Measurements from ENCODE around the gene F3.

F3 gene

GRCh38 chr1:94565901-94566300, 24.3 kb upstream of the F3 start:
- H3K9me3 Mint-ChIP-seq, result no peaks in the 10 kb centered on the region
- no peak overlapping the region for H3K27ac Mint-ChIP-seq
- H3K4me3 Mint-ChIP-seq, result no peak overlapping the region
- peaks cover 4% of the 10 kb centered on the region for H3K27me3 Mint-ChIP-seq (ENCODE audit: low read depth)
- H3K36me3 Mint-ChIP-seq (ENCODE audit: low read depth), result no peaks in the 10 kb centered on the region
- no peaks in the 10 kb centered on the region for H3K4me1 Mint-ChIP-seq (ENCODE audit: low read depth)
- no peak for DNase-seq (ENCODE audit: low spot score)

GRCh38 chr1:94562519-94563260, 21.1 kb upstream of the F3 start:
- no peak overlapping the region for H3K4me3 Mint-ChIP-seq
- no peak for DNase-seq (ENCODE audit: low spot score)
- H3K9me3 Mint-ChIP-seq, result no peaks in the 10 kb centered on the region
- H3K36me3 Mint-ChIP-seq (ENCODE audit: low read depth), result no peaks in the 10 kb centered on the region
- no peak overlapping the region for H3K27ac Mint-ChIP-seq
- no peaks in the 10 kb centered on the region for H3K4me1 Mint-ChIP-seq (ENCODE audit: low read depth)
- H3K27me3 Mint-ChIP-seq (ENCODE audit: low read depth), result peaks cover 4% of the 10 kb centered on the region

- Mint-ChIP-seq H3K4me1 (ENCODE audit: low read depth) (no peaks in the 10 kb centered on the region), H3K4me3 (no peak overlapping the region), H3K36me3 (ENCODE audit: low read depth) (no peaks in the 10 kb centered on the region), H3K27me3 (ENCODE audit: low read depth) (peaks cover 4% of the 10 kb centered on the region), H3K9me3 (no peaks in the 10 kb centered on the region), H3K27ac (no peak overlapping the region)
- no peak for DNase-seq (ENCODE audit: low spot score)
These were observed 18.8 kb upstream of the F3 start for GRCh38 chr1:94560333-94560732.

GRCh38 chr1:94559921-94560320, 18.4 kb upstream of the F3 start:
- Mint-ChIP-seq H3K27ac (no peak overlapping the region), H3K4me1 (ENCODE audit: low read depth) (no peaks in the 10 kb centered on the region), H3K4me3 (no peak overlapping the region), H3K9me3 (no peaks in the 10 kb centered on the region), H3K27me3 (ENCODE audit: low read depth) (peaks cover 5% of the 10 kb centered on the region), H3K36me3 (ENCODE audit: low read depth) (no peaks in the 10 kb centered on the region)
- no peak for DNase-seq (ENCODE audit: low spot score)

GRCh38 chr1:94555091-94555490, 13.5 kb upstream of the F3 start:
- DNase-seq (ENCODE audit: low spot score), result no peak
- Mint-ChIP-seq H3K9me3 (no peaks in the 10 kb centered on the region), H3K27ac (no peak overlapping the region), H3K36me3 (ENCODE audit: low read depth) (no peaks in the 10 kb centered on the region), H3K27me3 (ENCODE audit: low read depth) (peaks cover 8% of the 10 kb centered on the region), H3K4me3 (no peak overlapping the region), H3K4me1 (ENCODE audit: low read depth) (no peaks in the 10 kb centered on the region)

GRCh38 chr1:94554580-94554979, 13.0 kb upstream of the F3 start:
- Mint-ChIP-seq H3K27me3 (ENCODE audit: low read depth) (peaks cover 12% of the 10 kb centered on the region), H3K4me1 (ENCODE audit: low read depth) (no peaks in the 10 kb centered on the region), H3K9me3 (no peaks in the 10 kb centered on the region), H3K4me3 (no peak overlapping the region), H3K27ac (no peak overlapping the region), H3K36me3 (ENCODE audit: low read depth) (no peaks in the 10 kb centered on the region)
- no peak for DNase-seq (ENCODE audit: low spot score)

GRCh38 chr1:94553931-94554330, 12.4 kb upstream of the F3 start:
- Mint-ChIP-seq H3K4me1 (ENCODE audit: low read depth) (no peaks in the 10 kb centered on the region), H3K27me3 (ENCODE audit: low read depth) (peaks cover 12% of the 10 kb centered on the region), H3K4me3 (no peak overlapping the region), H3K36me3 (ENCODE audit: low read depth) (no peaks in the 10 kb centered on the region), H3K9me3 (no peaks in the 10 kb centered on the region), H3K27ac (no peak overlapping the region)
- DNase-seq (ENCODE audit: low spot score), result no peak

- no peak for DNase-seq (ENCODE audit: low spot score)
- Mint-ChIP-seq H3K9me3 (no peaks in the 10 kb centered on the region), H3K4me3 (no peak overlapping the region), H3K27ac (no peak overlapping the region), H3K27me3 (ENCODE audit: low read depth) (peaks cover 16% of the 10 kb centered on the region), H3K36me3 (ENCODE audit: low read depth) (no peaks in the 10 kb centered on the region), H3K4me1 (ENCODE audit: low read depth) (no peaks in the 10 kb centered on the region)
These were observed 11.8 kb upstream of the F3 start for GRCh38 chr1:94553323-94553730.

GRCh38 chr1:94552071-94552586, 10.6 kb upstream of the F3 start:
- no peaks in the 10 kb centered on the region for H3K4me1 Mint-ChIP-seq (ENCODE audit: low read depth)
- H3K27me3 Mint-ChIP-seq (ENCODE audit: low read depth), result peaks cover 23% of the 10 kb centered on the region
- DNase-seq (ENCODE audit: low spot score), result no peak
- H3K4me3 Mint-ChIP-seq, result no peak overlapping the region
- H3K27ac Mint-ChIP-seq, result no peak overlapping the region
- H3K36me3 Mint-ChIP-seq (ENCODE audit: low read depth), result no peaks in the 10 kb centered on the region
- H3K9me3 Mint-ChIP-seq, result no peaks in the 10 kb centered on the region

- H3K4me1 Mint-ChIP-seq (ENCODE audit: low read depth), result no peaks in the 10 kb centered on the region
- no peaks in the 10 kb centered on the region for H3K9me3 Mint-ChIP-seq
- no peaks in the 10 kb centered on the region for H3K36me3 Mint-ChIP-seq (ENCODE audit: low read depth)
- DNase-seq (ENCODE audit: low spot score), result no peak
- no peak overlapping the region for H3K27ac Mint-ChIP-seq
- H3K27me3 Mint-ChIP-seq (ENCODE audit: low read depth), result peaks cover 30% of the 10 kb centered on the region
- H3K4me3 Mint-ChIP-seq, result no peak overlapping the region
These were observed 9.9 kb upstream of the F3 start for GRCh38 chr1:94551449-94551848.

GRCh38 chr1:94550800-94551241, 9.3 kb upstream of the F3 start:
- H3K27me3 Mint-ChIP-seq (ENCODE audit: low read depth), result peaks cover 34% of the 10 kb centered on the region
- no peak overlapping the region for H3K27ac Mint-ChIP-seq
- H3K4me1 Mint-ChIP-seq (ENCODE audit: low read depth), result no peaks in the 10 kb centered on the region
- no peak overlapping the region for H3K4me3 Mint-ChIP-seq
- DNase-seq (ENCODE audit: low spot score), result no peak
- no peaks in the 10 kb centered on the region for H3K9me3 Mint-ChIP-seq
- H3K36me3 Mint-ChIP-seq (ENCODE audit: low read depth), result no peaks in the 10 kb centered on the region

GRCh38 chr1:94550396-94550795, 8.8 kb upstream of the F3 start:
- Mint-ChIP-seq H3K27me3 (ENCODE audit: low read depth) (peaks cover 34% of the 10 kb centered on the region), H3K36me3 (ENCODE audit: low read depth) (no peaks in the 10 kb centered on the region), H3K27ac (no peak overlapping the region), H3K4me3 (no peak overlapping the region), H3K9me3 (no peaks in the 10 kb centered on the region), H3K4me1 (ENCODE audit: low read depth) (no peaks in the 10 kb centered on the region)
- no peak for DNase-seq (ENCODE audit: low spot score)

- H3K9me3 Mint-ChIP-seq, result no peaks in the 10 kb centered on the region
- H3K4me1 Mint-ChIP-seq (ENCODE audit: low read depth), result no peaks in the 10 kb centered on the region
- H3K27ac Mint-ChIP-seq, result no peak overlapping the region
- peaks cover 37% of the 10 kb centered on the region for H3K27me3 Mint-ChIP-seq (ENCODE audit: low read depth)
- H3K36me3 Mint-ChIP-seq (ENCODE audit: low read depth), result no peaks in the 10 kb centered on the region
- DNase-seq (ENCODE audit: low spot score), result no peak
- no peak overlapping the region for H3K4me3 Mint-ChIP-seq
These were observed 8.1 kb upstream of the F3 start for GRCh38 chr1:94549706-94550105.

- peaks cover 72% of the 10 kb centered on the region for H3K27me3 Mint-ChIP-seq (ENCODE audit: low read depth)
- no peaks in the 10 kb centered on the region for H3K36me3 Mint-ChIP-seq (ENCODE audit: low read depth)
- no peak overlapping the region for H3K27ac Mint-ChIP-seq
- peaks cover 13% of the 10 kb centered on the region for H3K4me1 Mint-ChIP-seq (ENCODE audit: low read depth)
- H3K9me3 Mint-ChIP-seq, result no peaks in the 10 kb centered on the region
- no peak overlapping the region for H3K4me3 Mint-ChIP-seq
- no peak for DNase-seq (ENCODE audit: low spot score)
These were observed 3.3 kb upstream of the F3 start for GRCh38 chr1:94544706-94545490.
